AG04450 (cell line): ENCODE data around the gene SCGB1C2. TPM values are rescaled to one million over a fixed set of nuclear protein-coding genes. Genes with fewer than 3 reads are reported as not detected.

Source experiments
- CTCF ChIA-PET: fragments of 300-600, 350-600 bp; formaldehyde crosslinking; extraction: SDS; loops from one replicate; lab custom pipeline; 2022; ENCODE audit warnings: antibody characterized with exemption, inconsistent platforms; lab: Charles Lee
- POLR2A ChIA-PET: fragments of 350-600 bp; formaldehyde crosslinking; extraction: SDS; loops from one replicate; lab custom pipeline; 2021; ENCODE audit warnings: antibody characterized with exemption, inconsistent platforms; lab: Yijun Ruan, JAX
- DNase-seq: peaks from one replicate; pipeline ENCODE4 v3.0.0-alpha.2; 2011; ENCODE audit warnings: low read depth, low spot score
- H3K27ac ChIP-seq: one replicate; pipeline ENCODE4 v1.5.1; 2012; ENCODE audit warnings: low read depth, low read length, control low read depth
- H3K27me3 ChIP-seq: one replicate; pipeline ENCODE4 v1.6.0; 2012; ENCODE audit warnings: low read length; ENCODE audit not compliant: control insufficient read depth, insufficient read depth
- H3K4me3 ChIP-seq: 2 replicates; pipeline ENCODE4 v1.5.1; 2011; ENCODE audit warnings: mild to moderate bottlenecking, low read depth, low read length, control low read depth
- H3K9me3 ChIP-seq: 2 replicates; pipeline ENCODE4 v1.5.1; 2012; ENCODE audit warnings: low read length; ENCODE audit not compliant: control insufficient read depth, insufficient read depth
- CTCF ChIP-seq: IDR thresholded peaks from 2 replicates; pipeline ENCODE4 v1.5.1; 2011; ENCODE audit warnings: low read depth, low read length, control low read depth, inconsistent platforms
- polyA plus RNA-seq: library from polyadenylated mRNA; depleted of rRNA; stranded (reverse); fragments of >200 nt; gene quantifications from 2 replicates; pipeline ENCODE4 v1.2.3, GENCODE V29; 2011

The SCGB1C2 gene
- polyA plus RNA-seq, 1 experiment = not detected

DNA sequence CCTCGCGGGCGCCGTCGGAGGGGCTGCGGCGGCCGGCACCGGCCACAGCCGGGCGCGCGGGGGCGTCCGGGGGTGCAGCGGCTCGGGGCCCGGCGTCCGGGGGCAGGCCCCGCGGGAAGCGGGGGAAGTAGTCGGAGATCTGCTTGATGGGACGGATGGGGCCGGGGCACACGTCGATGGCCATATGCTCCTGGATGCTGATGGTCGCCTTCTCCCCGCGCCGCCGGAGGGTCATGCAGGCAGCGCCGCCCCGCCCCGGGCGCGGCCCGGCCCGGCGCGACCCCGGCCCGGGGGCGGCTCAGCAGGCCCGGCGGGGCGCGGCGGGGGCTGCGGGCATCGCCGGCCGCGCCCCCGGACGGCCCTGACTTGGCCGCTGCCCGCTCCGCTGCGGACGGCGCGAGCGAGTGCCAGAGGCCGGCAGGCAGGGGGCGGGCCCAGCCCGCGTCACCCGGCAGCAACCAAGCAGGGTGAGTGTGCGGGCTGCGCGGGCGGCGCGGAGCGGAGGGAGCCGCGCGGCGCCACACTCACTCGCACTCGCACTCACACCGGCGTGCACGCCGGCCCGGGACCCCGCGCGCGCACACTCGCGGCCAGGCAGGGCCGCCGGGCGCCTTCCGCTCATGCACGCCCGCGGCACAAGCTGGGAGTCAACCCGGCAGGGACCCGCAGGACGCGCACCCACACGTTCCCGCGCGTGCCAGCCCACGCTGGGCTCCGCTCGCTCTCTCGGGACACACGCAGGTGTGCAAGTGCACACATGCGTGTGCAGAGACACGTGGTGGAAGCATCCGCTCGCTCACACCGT is 44.1 kb downstream of the SCGB1C2 start, which contains the start of gene DOC2B:
Gene DOC2B, minus strand, starts transcription at position 406 of the 805 bp plus-strand sequence. Its CDS starts 171 bp downstream, at position 235.
- H3K27me3 ChIP-seq = peaks cover 60% of the 10 kb centered on the region
- POLR2A ChIA-PET = no interaction called here
- no peaks in the 10 kb centered on the region for H3K9me3 ChIP-seq
- no peak for DNase-seq
- H3K27ac ChIP-seq = no peak within 1 kb of the TSS
- no peak within 1 kb of the TSS for H3K4me3 ChIP-seq
- CTCF ChIA-PET = no interaction called here
- no peak for TF ChIP-seq CTCF

GRCh38 chr17:182050-182751 is 44.8 kb downstream of the SCGB1C2 start:
- no peak for DNase-seq
- Histone ChIP-seq H3K4me3 (no peak overlapping the region), H3K27me3 (peaks cover 55% of the 10 kb centered on the region), H3K9me3 (no peaks in the 10 kb centered on the region), H3K27ac (no peak overlapping the region)
- CTCF ChIA-PET = no interaction called here
- POLR2A ChIA-PET = no interaction called here
- no peak for TF ChIP-seq CTCF

DNA sequence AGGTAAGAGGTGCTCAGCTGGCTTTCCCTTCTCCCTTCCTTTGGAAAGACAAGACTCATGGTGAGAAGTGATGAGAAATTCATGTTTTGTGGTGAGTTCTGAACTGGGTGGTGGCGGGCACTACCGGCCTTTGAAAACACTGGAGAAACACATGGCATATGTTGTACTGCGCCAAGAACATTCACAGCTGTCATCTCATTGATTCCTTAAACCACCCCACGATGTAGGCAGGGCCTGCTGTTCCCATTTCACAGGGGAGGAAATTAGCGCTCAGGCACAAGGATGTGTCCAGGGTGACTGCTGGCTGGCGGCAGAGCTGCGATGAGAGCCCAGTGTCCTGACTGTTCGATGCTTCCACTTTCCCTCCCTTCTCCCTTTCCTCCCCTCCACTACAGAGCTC is 45.7 kb downstream of the SCGB1C2 start:
- Histone ChIP-seq H3K9me3 (no peaks in the 10 kb centered on the region), H3K4me3 (no peak overlapping the region), H3K27me3 (peaks cover 47% of the 10 kb centered on the region), H3K27ac (no peak overlapping the region)
- ChIA-PET CTCF (interaction anchor here (0.6 kb wide), 1 partner anchor 52 kb away, joined by 3 read pairs; no protein-coding TSS in a partner anchor), POLR2A (no interaction called here)
- no peak for DNase-seq
- no peak for TF ChIP-seq CTCF

GRCh38 chr17:185445-186138 is 48.2 kb downstream of the SCGB1C2 start:
- Histone ChIP-seq H3K4me3 (no peak overlapping the region), H3K27me3 (peaks cover 25% of the 10 kb centered on the region), H3K9me3 (no peaks in the 10 kb centered on the region), H3K27ac (no peak overlapping the region)
- TF ChIP-seq CTCF = no peak
- CTCF ChIA-PET = no interaction called here
- POLR2A ChIA-PET = no interaction called here
- DNase-seq = no peak
